GM12864 (cell line): ENCODE measurements around the gene GTF2H4.

Experiments used
- DNase-seq: peaks from one replicate; pipeline ENCODE4 v3.0.0-alpha.2; 2011; ENCODE audit warnings: low read depth
- H3K4me3 ChIP-seq: 2 replicates; pipeline ENCODE4 v1.5.1; 2011; ENCODE audit warnings: mild to moderate bottlenecking, low read depth, low read length, control low read depth
- CTCF ChIP-seq: IDR thresholded peaks from 2 replicates; pipeline ENCODE4 v1.5.1; 2011; ENCODE audit warnings: low read depth, mild to moderate bottlenecking, moderate library complexity, low read length, control low read depth, inconsistent platforms; ENCODE audit errors: missing control alignments

Gene GTF2H4

DNA sequence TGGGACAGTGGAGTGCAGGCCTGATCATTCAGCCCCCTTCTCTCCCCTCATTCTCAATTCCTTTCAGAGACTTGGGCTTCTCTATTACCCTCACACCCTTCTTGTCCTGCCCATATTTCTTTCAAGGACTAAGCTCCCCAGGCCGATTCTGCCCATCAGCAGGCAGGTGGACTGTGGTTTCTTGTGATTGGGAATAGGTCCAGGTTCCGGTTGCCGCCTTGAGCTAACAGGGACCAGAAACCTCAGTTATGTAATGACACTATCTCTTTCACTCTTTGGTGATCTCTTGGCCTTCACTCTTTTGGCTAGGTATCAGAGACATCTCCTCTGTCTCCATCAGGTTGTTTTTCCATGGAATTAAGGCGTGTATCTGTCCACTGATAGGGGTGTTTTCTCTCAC is 39.2 kb downstream of the GTF2H4 start:
- H3K4me3 ChIP-seq: no peak overlapping the region
- TF ChIP-seq CTCF: no peak
- no peak for DNase-seq

DNA sequence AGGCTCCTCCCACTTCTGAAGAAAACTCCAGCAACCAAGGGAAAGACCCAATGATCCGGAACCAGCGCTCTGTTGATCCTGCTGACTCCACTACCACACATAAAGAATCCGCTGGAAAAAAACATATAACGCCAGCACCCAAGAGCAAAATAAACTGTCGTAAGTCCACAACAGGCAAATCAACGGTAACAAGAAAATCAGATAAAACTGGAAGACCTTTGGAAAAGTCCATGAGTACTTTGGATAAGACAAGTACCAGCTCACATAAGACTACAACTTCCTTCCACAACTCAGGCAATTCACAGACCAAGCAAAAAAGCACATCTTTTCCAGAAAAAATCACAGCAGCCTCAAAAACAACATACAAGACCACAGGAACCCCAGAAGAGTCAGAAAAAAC is 40.8 kb downstream of the GTF2H4 start:
- TF ChIP-seq CTCF: no peak
- no peak for DNase-seq
- H3K4me3 ChIP-seq: no peak overlapping the region

GRCh38 chr6:30951907-30952469 is 44.0 kb downstream of the GTF2H4 start:
- TF ChIP-seq CTCF: no peak
- H3K4me3 ChIP-seq: no peak overlapping the region
- peak; percentile 37 for DNase-seq

DNA sequence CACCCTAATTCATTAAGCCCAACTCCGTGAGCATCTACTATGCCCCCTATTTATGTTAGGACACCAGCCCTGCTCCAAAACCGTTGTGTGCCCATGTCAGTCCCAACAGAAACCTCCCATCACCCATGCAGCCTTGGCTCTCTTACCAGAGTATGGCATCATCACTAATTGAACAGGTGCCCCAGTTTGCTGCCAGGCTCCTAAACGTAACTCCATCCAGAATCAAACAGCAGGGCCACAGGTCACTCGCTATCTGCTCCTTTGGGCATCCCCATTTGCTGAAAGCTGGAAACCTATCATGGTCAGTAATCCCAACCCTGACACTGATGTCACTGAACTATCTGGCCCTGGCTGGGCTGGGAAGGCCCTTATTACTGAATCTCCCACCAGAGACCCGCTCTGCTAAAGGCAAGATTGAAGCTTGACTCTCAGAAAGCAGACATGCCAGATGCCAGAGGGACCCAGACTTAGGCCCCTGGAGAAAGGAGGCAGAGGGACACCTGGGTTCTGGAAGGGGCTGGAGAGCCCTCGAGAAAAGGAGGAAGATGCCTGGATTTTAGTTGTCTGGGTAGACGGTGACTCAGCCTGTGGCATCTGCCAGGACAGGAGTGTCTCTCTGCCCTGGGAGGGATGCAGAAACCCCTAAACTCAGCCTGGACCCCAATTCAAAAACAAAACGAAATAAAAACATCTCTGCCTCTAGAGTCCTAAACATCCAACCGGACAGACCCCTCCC is 46.8 kb downstream of the GTF2H4 start:
- no peak for DNase-seq
- H3K4me3 ChIP-seq: peak overlapping the region; percentile 54
- no peak for TF ChIP-seq CTCF

DNA sequence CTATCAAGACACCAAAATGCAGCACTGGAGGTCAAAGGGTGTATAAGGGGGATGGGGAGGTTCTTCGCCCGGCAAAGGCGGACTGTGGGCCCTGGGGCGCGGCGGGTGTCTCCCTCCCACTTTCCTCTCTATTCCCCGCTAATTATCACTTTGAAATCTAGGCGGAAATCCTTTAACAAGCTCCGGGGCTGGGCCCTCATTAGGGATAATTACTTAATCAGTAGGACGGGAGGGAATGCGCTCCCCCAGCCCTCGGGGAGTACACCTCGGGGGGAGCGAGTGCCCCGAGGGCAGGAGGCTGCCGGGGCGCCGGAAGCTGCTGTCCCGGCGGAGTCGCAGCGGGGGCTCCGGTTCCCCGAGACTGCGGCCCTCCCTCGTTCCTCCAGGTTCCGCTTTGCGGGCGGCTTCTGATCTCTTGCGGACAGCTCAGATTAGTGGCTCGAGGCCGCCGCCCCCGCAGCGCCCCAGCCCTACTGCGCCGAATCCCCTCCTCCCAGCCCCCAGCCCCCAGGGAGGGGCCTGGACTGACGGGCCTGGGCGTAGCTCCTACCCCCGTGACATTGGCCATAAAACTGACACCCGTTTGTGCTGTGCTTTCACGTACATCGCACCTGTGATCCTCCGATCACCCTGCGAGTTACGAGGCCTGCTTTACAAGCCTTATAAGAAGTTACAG is 47.5 kb downstream of the GTF2H4 start:
- no peak for TF ChIP-seq CTCF
- peak; percentile 12 for DNase-seq
- peak overlapping the region; percentile 54 for H3K4me3 ChIP-seq

- TF ChIP-seq CTCF: no peak
- DNase-seq: no peak
- H3K4me3 ChIP-seq: no peak overlapping the region
Measured at GRCh38 chr6:30957716-30958115, 49.7 kb downstream of the GTF2H4 start.
